HCT116 (cell line): ENCODE measurements around the gene INPP5D. TPM values are rescaled to one million over a fixed set of nuclear protein-coding genes. Genes with fewer than 3 reads are reported as not detected.

Source experiments
- ATAC-seq: fragments of 200-7000 bp; cut with Tn5 transposase; 2 replicates; pipeline ENCODE4 v1.9.1; 2020; ENCODE audit warnings: mild to moderate bottlenecking, moderate library complexity
- BruUV-seq: library from RNA; stranded (reverse); fragments of 400-500 nt; replicated peaks from 2 replicates; lab custom pipeline; 2021; lab: Mats Ljungman, UMichigan
- CTCF ChIA-PET: fragments of 300-600 bp; sonication (Branson Sonifier 250); formaldehyde crosslinking; loops from one replicate; lab custom pipeline; 2021; ENCODE audit warnings: antibody characterized with exemption; lab: Charles Lee
- POLR2A ChIA-PET: fragments of 300-600, 350-600 bp; sonication (Branson Sonifier 250); formaldehyde crosslinking; loops from one replicate; lab custom pipeline; 2021; ENCODE audit warnings: antibody characterized with exemption; lab: Charles Lee
- RAD21 ChIA-PET, 2 experiments: fragments of 300-600 bp; sonication (Branson Sonifier 250); formaldehyde crosslinking; loops; one replicate each; lab custom pipeline; 2023; ENCODE audit warnings: low total read pairs in 2 of 2; ENCODE audit not compliant: uncharacterized antibody in 2 of 2, unreplicated experiment in 2 of 2, low non-redundant PET in 1 of 2; lab: Charles Lee
- DNase-seq: peaks from one replicate; pipeline ENCODE4 v3.0.0-alpha.2; 2010; ENCODE audit warnings: low read depth, low spot score
- H2AFZ ChIP-seq: fragments of 200-600 bp; shearing (Covaris generic), sonication (generic); 2 replicates; pipeline ENCODE4 v1.6.1; 2017; ENCODE audit warnings: low read depth, mixed run types, mixed read lengths, antibody characterized with exemption, low read length; ENCODE audit not compliant: poor library complexity, severe bottlenecking
- H3K27ac ChIP-seq: 2 replicates; pipeline ENCODE4 v1.5.1; 2012; ENCODE audit warnings: low read depth, low read length
- H3K27me3 ChIP-seq: fragments of 200-600 bp; sonication (generic); 2 replicates; pipeline ENCODE4 v1.6.1; 2016; ENCODE audit warnings: mixed run types, low read length, mixed read lengths; ENCODE audit not compliant: insufficient read depth
- H3K36me3 ChIP-seq, 2 experiments: fragments of 200-500 bp in 1 of 2; fragments of 200-600 bp in 1 of 2; sonication (Bioruptor generic) in 1 of 2; sonication (generic) in 1 of 2; 2 replicates each; pipeline versions ENCODE4 v1.5.1 to v1.6.1; 2014 to 2016; ENCODE audit warnings: low read length in 2 of 2, inconsistent platforms in 1 of 2, mixed read lengths in 1 of 2, mixed run types in 1 of 2; ENCODE audit not compliant: insufficient read depth in 2 of 2, control insufficient read depth in 1 of 2
- H3K4me1 ChIP-seq, 2 experiments: fragments of 200-600 bp in 1 of 2; sonication (generic) in 1 of 2; 2 replicates each; pipeline versions ENCODE4 v1.5.1 to v1.6.1; 2012 to 2017; ENCODE audit warnings: low read length in 2 of 2, inconsistent platforms in 1 of 2, mild to moderate bottlenecking in 1 of 2, mixed read lengths in 1 of 2, mixed run types in 1 of 2, moderate library complexity in 1 of 2; ENCODE audit not compliant: insufficient read depth in 2 of 2, control insufficient read depth in 1 of 2
- H3K4me2 ChIP-seq: fragments of 200-600 bp; sonication (generic); 2 replicates; pipeline ENCODE4 v1.6.1; 2017; ENCODE audit warnings: mixed run types, low read length, mixed read lengths
- H3K4me3 ChIP-seq, 2 experiments: fragments of 200-600 bp in 1 of 2; sonication (generic) in 1 of 2; replicated peaks in 1 of 2; 2 replicates each; pipeline ENCODE4 v1.5.1; 2011 to 2016; ENCODE audit warnings: low read length in 2 of 2, control low read depth in 1 of 2, low read depth in 1 of 2, mild to moderate bottlenecking in 1 of 2, mixed read lengths in 1 of 2, mixed run types in 1 of 2
- H3K79me2 ChIP-seq: fragments of 200-600 bp; sonication (generic); 2 replicates; pipeline ENCODE4 v1.6.1; 2017; ENCODE audit warnings: mild to moderate bottlenecking, mixed run types, low read length, moderate library complexity, mixed read lengths; ENCODE audit not compliant: insufficient read depth
- H3K9ac ChIP-seq: fragments of 200-600 bp; sonication (generic); 2 replicates; pipeline ENCODE4 v1.6.1; 2016; ENCODE audit warnings: low read length, mixed read lengths
- H3K9me2 ChIP-seq: fragments of 200-600 bp; sonication (generic), shearing (Covaris generic); 2 replicates; pipeline ENCODE4 v1.6.1; 2017; ENCODE audit warnings: mixed run types, mild to moderate bottlenecking, moderate library complexity; ENCODE audit not compliant: insufficient read depth
- H3K9me3 ChIP-seq, 2 experiments: fragments of 200-500 bp in 1 of 2; fragments of 200-600 bp in 1 of 2; sonication (Bioruptor generic) in 1 of 2; sonication (generic) in 1 of 2; 2 replicates each; pipeline ENCODE4 v1.6.1; 2014 to 2017; ENCODE audit warnings: low read length in 2 of 2, mixed read lengths in 2 of 2, inconsistent platforms in 1 of 2, low read depth in 1 of 2, mild to moderate bottlenecking in 1 of 2, mixed run types in 1 of 2, moderate library complexity in 1 of 2; ENCODE audit not compliant: control insufficient read depth in 1 of 2, insufficient read depth in 1 of 2
- H4K20me1 ChIP-seq: fragments of 200-600 bp; sonication (generic), shearing (Covaris generic); 2 replicates; pipeline ENCODE4 v1.6.1; 2017; ENCODE audit warnings: mixed run types, mild to moderate bottlenecking, moderate library complexity; ENCODE audit not compliant: insufficient read depth
- CEBPB ChIP-seq: IDR thresholded peaks from 2 replicates; pipeline ENCODE4 v1.6.1; 2012; ENCODE audit warnings: low read depth
- EGR1 ChIP-seq: IDR thresholded peaks from 2 replicates; pipeline ENCODE4 v1.6.1; 2012; ENCODE audit warnings: low read depth
- ELF1 ChIP-seq: IDR thresholded peaks from 2 replicates; pipeline ENCODE4 v1.6.1; 2012; ENCODE audit warnings: low read depth, borderline replicate concordance
- EZH2phosphoT487 ChIP-seq: fragments of 200-600 bp; IDR thresholded peaks from 2 replicates; pipeline ENCODE4 v1.6.1; 2018; ENCODE audit warnings: antibody characterized with exemption, borderline replicate concordance
- FOSL1 ChIP-seq: IDR thresholded peaks from 2 replicates; pipeline ENCODE4 v1.6.1; 2012; ENCODE audit warnings: low read depth
- JUND ChIP-seq: IDR thresholded peaks from 2 replicates; pipeline ENCODE4 v1.6.1; 2012
- POLR2A ChIP-seq: IDR thresholded peaks from 2 replicates; pipeline ENCODE4 v1.7.0; 2011; ENCODE audit warnings: borderline replicate concordance; ENCODE audit not compliant: insufficient read depth, insufficient read length; ENCODE audit errors: extremely low read depth
- POLR2AphosphoS5 ChIP-seq: IDR thresholded peaks from 2 replicates; pipeline ENCODE4 v1.6.1; 2011; ENCODE audit warnings: mild to moderate bottlenecking, low read depth, low read length, moderate library complexity
- RAD21 ChIP-seq: IDR thresholded peaks from 2 replicates; pipeline ENCODE4 v1.6.1; 2012; ENCODE audit warnings: low read depth, mild to moderate bottlenecking
- SP1 ChIP-seq: IDR thresholded peaks from 2 replicates; pipeline ENCODE4 v1.6.1; 2012; ENCODE audit warnings: low read depth
- TCF7L2 ChIP-seq: IDR thresholded peaks from 2 replicates; pipeline ENCODE4 v1.7.0; 2011; ENCODE audit warnings: borderline replicate concordance, inconsistent platforms; ENCODE audit not compliant: insufficient read depth, insufficient read length; ENCODE audit errors: extremely low read depth
- YY1 ChIP-seq: IDR thresholded peaks from 2 replicates; pipeline ENCODE4 v1.6.1; 2011; ENCODE audit warnings: low read length, low read depth, moderate library complexity, mild to moderate bottlenecking; ENCODE audit not compliant: insufficient replicate concordance; ENCODE audit errors: extremely low read depth
- ZFX ChIP-seq: fragments of 450-650 bp; IDR thresholded peaks from 2 replicates; pipeline ENCODE4 v1.6.1; 2017
- ZNF274 ChIP-seq: fragments of 200-500 bp; sonication (Bioruptor generic); IDR thresholded peaks from 2 replicates; pipeline ENCODE4 v1.6.1; 2014; ENCODE audit warnings: mild to moderate bottlenecking, low read depth, low read length, inconsistent platforms
- intact Hi-C: fragments of 100-400 bp; cut with micrococcal nuclease; formaldehyde crosslinking; loops from 2 replicates; pipeline ENCODE4 v1.10.0; 2022
- total RNA-seq: library from RNA; stranded (reverse); gene quantifications from one replicate; pipeline ENCODE4 v1.2.1, GENCODE V29; 2021; ENCODE audit not compliant: unreplicated experiment
- TF ChIP-seq, protein P1 (sequence below): IDR thresholded peaks from 2 replicates; pipeline ENCODE4 v1.6.1; 2012
- TF ChIP-seq, protein P2 (sequence below): IDR thresholded peaks from 2 replicates; pipeline ENCODE4 v1.6.1; 2011; ENCODE audit warnings: mild to moderate bottlenecking, low read length, moderate library complexity; ENCODE audit not compliant: insufficient replicate concordance; ENCODE audit errors: extremely low read depth
- TF ChIP-seq, protein P3 (sequence below), 3 experiments: fragments of 200-600 bp in 1 of 3; sonication (generic) in 1 of 3; IDR thresholded peaks in 2 of 3; conservative IDR thresholded peaks in 1 of 3; 2 replicates each; pipeline ENCODE4 v1.5.1; 2012 to 2017; ENCODE audit warnings: low read depth in 2 of 3, low read length in 2 of 3, antibody characterized with exemption in 1 of 3, borderline replicate concordance in 1 of 3, control low read depth in 1 of 3, mild to moderate bottlenecking in 1 of 3, mixed read lengths in 1 of 3, mixed run types in 1 of 3, moderate library complexity in 1 of 3; ENCODE audit not compliant: insufficient read depth in 1 of 3
- TF ChIP-seq, protein P4 (sequence below): IDR thresholded peaks from 2 replicates; pipeline ENCODE4 v1.6.1; 2012

Gene INPP5D
- total RNA-seq, 1 experiment from 2014 or later = 1.8 TPM

DNA sequence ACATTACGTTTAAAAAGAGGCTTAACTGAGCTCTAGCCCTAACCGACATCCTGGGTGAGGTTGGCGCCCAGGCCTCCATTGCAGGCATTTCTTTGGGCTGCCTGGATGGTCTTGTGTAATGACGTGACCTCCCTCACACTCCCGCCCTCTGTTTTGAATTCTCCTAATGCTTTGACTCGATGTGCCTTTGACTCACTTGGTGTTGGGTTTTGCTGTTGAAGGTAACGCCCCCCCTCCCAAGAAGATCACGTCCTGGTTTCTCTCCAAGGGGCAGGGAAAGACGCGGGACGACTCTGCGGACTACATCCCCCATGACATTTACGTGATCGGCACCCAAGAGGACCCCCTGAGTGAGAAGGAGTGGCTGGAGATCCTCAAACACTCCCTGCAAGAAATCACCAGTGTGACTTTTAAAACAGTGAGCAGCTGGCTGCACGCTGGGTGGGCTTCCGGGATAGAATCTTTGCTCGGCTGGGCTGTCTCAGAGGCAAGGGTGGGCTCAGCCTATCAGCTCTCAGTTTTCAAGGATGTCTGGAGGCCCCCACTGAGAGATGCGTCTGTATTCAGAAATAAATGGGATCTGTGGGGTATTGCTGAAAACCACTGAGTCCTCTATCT is 103.5 kb downstream of the INPP5D start:
- Histone ChIP-seq H3K9me2 (no peaks in the 10 kb centered on the region), H3K79me2 (no peaks in the 10 kb centered on the region)
- no peak for DNase-seq
- ChIA-PET POLR2A (no interaction called here), RAD21 (no interaction called here)
- no peak for TF ChIP-seq ELF1
- no peak for TF ChIP-seq POLR2AphosphoS5
- no peak for TF ChIP-seq FOSL1
- no peak for TF ChIP-seq ZFX
- no peak for TF ChIP-seq JUND
- no peak for TF ChIP-seq TCF7L2
- no peak for TF ChIP-seq SP1
- TF ChIP-seq CEBPB = no peak
- no peak for TF ChIP-seq EZH2phosphoT487
- TF ChIP-seq, protein P1, sequence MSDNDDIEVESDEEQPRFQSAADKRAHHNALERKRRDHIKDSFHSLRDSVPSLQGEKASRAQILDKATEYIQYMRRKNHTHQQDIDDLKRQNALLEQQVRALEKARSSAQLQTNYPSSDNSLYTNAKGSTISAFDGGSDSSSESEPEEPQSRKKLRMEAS = no peak
- no peak for TF ChIP-seq ZNF274
- TF ChIP-seq, protein P2, sequence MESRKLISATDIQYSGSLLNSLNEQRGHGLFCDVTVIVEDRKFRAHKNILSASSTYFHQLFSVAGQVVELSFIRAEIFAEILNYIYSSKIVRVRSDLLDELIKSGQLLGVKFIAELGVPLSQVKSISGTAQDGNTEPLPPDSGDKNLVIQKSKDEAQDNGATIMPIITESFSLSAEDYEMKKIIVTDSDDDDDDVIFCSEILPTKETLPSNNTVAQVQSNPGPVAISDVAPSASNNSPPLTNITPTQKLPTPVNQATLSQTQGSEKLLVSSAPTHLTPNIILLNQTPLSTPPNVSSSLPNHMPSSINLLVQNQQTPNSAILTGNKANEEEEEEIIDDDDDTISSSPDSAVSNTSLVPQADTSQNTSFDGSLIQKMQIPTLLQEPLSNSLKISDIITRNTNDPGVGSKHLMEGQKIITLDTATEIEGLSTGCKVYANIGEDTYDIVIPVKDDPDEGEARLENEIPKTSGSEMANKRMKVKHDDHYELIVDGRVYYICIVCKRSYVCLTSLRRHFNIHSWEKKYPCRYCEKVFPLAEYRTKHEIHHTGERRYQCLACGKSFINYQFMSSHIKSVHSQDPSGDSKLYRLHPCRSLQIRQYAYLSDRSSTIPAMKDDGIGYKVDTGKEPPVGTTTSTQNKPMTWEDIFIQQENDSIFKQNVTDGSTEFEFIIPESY = no peak
- TF ChIP-seq, protein P3, sequence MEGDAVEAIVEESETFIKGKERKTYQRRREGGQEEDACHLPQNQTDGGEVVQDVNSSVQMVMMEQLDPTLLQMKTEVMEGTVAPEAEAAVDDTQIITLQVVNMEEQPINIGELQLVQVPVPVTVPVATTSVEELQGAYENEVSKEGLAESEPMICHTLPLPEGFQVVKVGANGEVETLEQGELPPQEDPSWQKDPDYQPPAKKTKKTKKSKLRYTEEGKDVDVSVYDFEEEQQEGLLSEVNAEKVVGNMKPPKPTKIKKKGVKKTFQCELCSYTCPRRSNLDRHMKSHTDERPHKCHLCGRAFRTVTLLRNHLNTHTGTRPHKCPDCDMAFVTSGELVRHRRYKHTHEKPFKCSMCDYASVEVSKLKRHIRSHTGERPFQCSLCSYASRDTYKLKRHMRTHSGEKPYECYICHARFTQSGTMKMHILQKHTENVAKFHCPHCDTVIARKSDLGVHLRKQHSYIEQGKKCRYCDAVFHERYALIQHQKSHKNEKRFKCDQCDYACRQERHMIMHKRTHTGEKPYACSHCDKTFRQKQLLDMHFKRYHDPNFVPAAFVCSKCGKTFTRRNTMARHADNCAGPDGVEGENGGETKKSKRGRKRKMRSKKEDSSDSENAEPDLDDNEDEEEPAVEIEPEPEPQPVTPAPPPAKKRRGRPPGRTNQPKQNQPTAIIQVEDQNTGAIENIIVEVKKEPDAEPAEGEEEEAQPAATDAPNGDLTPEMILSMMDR (IDR thresholded peaks at IDR 0.05 in 2 of 3, conservative IDR thresholded peaks at IDR 0.05 in 1 of 3; ENCODE audit: borderline replicate concordance in 1 of 3, insufficient read depth in 1 of 3, low read depth in 2 of 3, low read length in 2 of 3) = no peak
- no peak for TF ChIP-seq YY1
- TF ChIP-seq EGR1 = no peak
- TF ChIP-seq, protein P4, sequence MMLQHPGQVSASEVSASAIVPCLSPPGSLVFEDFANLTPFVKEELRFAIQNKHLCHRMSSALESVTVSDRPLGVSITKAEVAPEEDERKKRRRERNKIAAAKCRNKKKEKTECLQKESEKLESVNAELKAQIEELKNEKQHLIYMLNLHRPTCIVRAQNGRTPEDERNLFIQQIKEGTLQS = no peak
- no peak for TF ChIP-seq RAD21
- no peak for TF ChIP-seq POLR2A
- TF ChIP-seq, all 23 proteins: peak for 0
- no peak overlapping the region for H3K27ac ChIP-seq
- no peaks in the 10 kb centered on the region for H3K27me3 ChIP-seq
- no peaks in the 10 kb centered on the region for H3K36me3 ChIP-seq
- H3K9me3 ChIP-seq = no peaks in the 10 kb centered on the region
- H3K4me1 ChIP-seq = peaks cover 6 to 18% of the 10 kb centered on the region in 2 experiments; a peak in 3 of 4 replicates
- no peaks in the 10 kb centered on the region for H4K20me1 ChIP-seq
- CTCF ChIA-PET = no interaction called here
- no peak overlapping the region for H3K9ac ChIP-seq
- no peak for ATAC-seq
- intact Hi-C loops = no loop called here
- no peak overlapping the region for H2AFZ ChIP-seq
- no peak overlapping the region for H3K4me3 ChIP-seq
- H3K4me2 ChIP-seq = no peak overlapping the region
- BruUV-seq = no TSS peak
